Stimulated activated CD4-positive, alpha-beta T cell treated with anti-CD3 and anti-CD28 coated beads, TNF-alpha, amount 100 ng/mL, for 1 hour (primary cell): ENCODE measurements around the gene MYH10.

Source experiments
- DNase-seq, 3 donors: peaks; one replicate each; pipeline ENCODE4 v3.0.0-alpha.2; 2020; ENCODE audit warnings: low read depth in 3 of 3, low spot score in 1 of 3

The MYH10 gene

GRCh38 chr17:8451933-8452614 is 178.5 kb downstream of the MYH10 start:
- no peak for DNase-seq

- no peak for DNase-seq
Measured at GRCh38 chr17:8448310-8448709, 182.2 kb downstream of the MYH10 start.

GRCh38 chr17:8447799-8448198 is 182.7 kb downstream of the MYH10 start:
- no peak for DNase-seq

- no peak for DNase-seq
Measured at GRCh38 chr17:8445536-8445935, 185.0 kb downstream of the MYH10 start.

- DNase-seq, result no peak
Measured at GRCh38 chr17:8444494-8444893, 186.0 kb downstream of the MYH10 start.

GRCh38 chr17:8443756-8444155 is 186.8 kb downstream of the MYH10 start:
- no peak for DNase-seq

- no peak for DNase-seq
Measured at GRCh38 chr17:8442310-8442709, 188.2 kb downstream of the MYH10 start.

- no peak for DNase-seq
Measured at GRCh38 chr17:8441690-8442089, 188.8 kb downstream of the MYH10 start.

- no peak for DNase-seq
Measured at GRCh38 chr17:8439681-8440080, 190.8 kb downstream of the MYH10 start.

GRCh38 chr17:8438441-8438840 is 192.1 kb downstream of the MYH10 start:
- no peak for DNase-seq

GRCh38 chr17:8436844-8437171 is 193.7 kb downstream of the MYH10 start:
- no peak for DNase-seq

- peak; percentile 0 to 42 (median 17) for DNase-seq
Measured at GRCh38 chr17:8436169-8436843, 194.2 kb downstream of the MYH10 start.

GRCh38 chr17:8435245-8436168 is 195.0 kb downstream of the MYH10 start, which contains the start of gene NDEL1:
NDEL1 (plus strand) TSS chr17:8435884; CDS start chr17:8444272, 8,388 bp downstream.
- DNase-seq, result peak; percentile 98

- no peak for DNase-seq
Measured at GRCh38 chr17:8430966-8431365, 199.6 kb downstream of the MYH10 start.

- DNase-seq, result no peak
Measured at GRCh38 chr17:8426802-8427201, 203.7 kb downstream of the MYH10 start.

GRCh38 chr17:8426094-8426720 is 204.3 kb downstream of the MYH10 start:
- no peak for DNase-seq
